ENCODE data around the gene S100A8.
"Not testable (repeated sequence)": the region's sequence is repeated elsewhere in the genome, so short reads cannot be mapped to it uniquely, and the experiment has no call there.

Gene S100A8

GRCh38 chr1:153415850-153416570 is 25.1 kb upstream of the S100A8 start, which contains the start of gene S100A7A:
Gene S100A7A, plus strand, starts transcription at chr1:153416520. Its CDS starts 1,563 bp downstream, at chr1:153418083.
- DNase-seq = no peak

- DNase-seq = not testable (repeated sequence)
Measured at GRCh38 chr1:153413961-153414360, 23.1 kb upstream of the S100A8 start.

- DNase-seq = not testable (repeated sequence)
Measured at GRCh38 chr1:153407274-153407673, 16.4 kb upstream of the S100A8 start.

- DNase-seq = not testable (repeated sequence)
Measured at GRCh38 chr1:153405825-153406599, 15.1 kb upstream of the S100A8 start.

- peak in 2 of 4 experiments; percentile 9 to 21 for DNase-seq
Measured at GRCh38 chr1:153404768-153405167, 13.9 kb upstream of the S100A8 start.

GRCh38 chr1:153404086-153404635 is 13.3 kb upstream of the S100A8 start:
- DNase-seq = no peak

- DNase-seq = no peak
Measured at GRCh38 chr1:153403421-153404085, 12.7 kb upstream of the S100A8 start.

GRCh38 chr1:153402226-153402625 is 11.4 kb upstream of the S100A8 start:
- DNase-seq = no peak

- no peak for DNase-seq
Measured at GRCh38 chr1:153401461-153401860, 10.6 kb upstream of the S100A8 start.

GRCh38 chr1:153400244-153400643 is 9.4 kb upstream of the S100A8 start:
- DNase-seq = no peak

GRCh38 chr1:153399401-153400055 is 8.7 kb upstream of the S100A8 start:
- DNase-seq = no peak

GRCh38 chr1:153397924-153398651 is 7.2 kb upstream of the S100A8 start:
- no peak for DNase-seq

GRCh38 chr1:153397051-153397923 is 6.4 kb upstream of the S100A8 start:
- no peak for DNase-seq

GRCh38 chr1:153396461-153396860 is 5.6 kb upstream of the S100A8 start:
- no peak for DNase-seq

- no peak for DNase-seq
Measured at GRCh38 chr1:153395776-153396175, 4.9 kb upstream of the S100A8 start.

GRCh38 chr1:153395136-153395685 is 4.3 kb upstream of the S100A8 start:
- DNase-seq = no peak

- DNase-seq = no peak
Measured at GRCh38 chr1:153394391-153394790, 3.5 kb upstream of the S100A8 start.

GRCh38 chr1:153393926-153394325 is 3.1 kb upstream of the S100A8 start:
- no peak for DNase-seq

- no peak for DNase-seq
Measured at GRCh38 chr1:153392822-153393221, 1.9 kb upstream of the S100A8 start.

- no peak for DNase-seq
Measured at GRCh38 chr1:153392258-153392657, 1.4 kb upstream of the S100A8 start.

All from activated CD4-positive, CD25-positive, alpha-beta regulatory T cell (primary cell).